Osteoblast (primary cell): ENCODE measurements around the gene BBX. TPM values are rescaled to one million over a fixed set of nuclear protein-coding genes. Genes with fewer than 3 reads are reported as not detected.
"Not testable (repeated sequence)": the region's sequence is repeated elsewhere in the genome, so short reads cannot be mapped to it uniquely, and the experiment has no call there.

Experiments used
- DNase-seq: peaks from one replicate; pipeline ENCODE4 v3.0.0; 2011; ENCODE audit warnings: low spot score, mixed read lengths; ENCODE audit not compliant: insufficient read length; ENCODE audit errors: missing footprints
- H2AFZ ChIP-seq: 2 replicates; pipeline ENCODE4 v1.6.0; 2011; ENCODE audit warnings: mild to moderate bottlenecking, low read length
- H3K27ac ChIP-seq: 2 replicates; pipeline ENCODE4 v1.5.1; 2011; ENCODE audit warnings: mild to moderate bottlenecking, low read depth, low read length, moderate library complexity
- H3K27me3 ChIP-seq: 2 replicates; pipeline ENCODE4 v1.6.0; 2012; ENCODE audit warnings: mild to moderate bottlenecking, control low read depth, inconsistent platforms, low read length, moderate library complexity; ENCODE audit not compliant: insufficient read depth
- H3K36me3 ChIP-seq: 2 replicates; pipeline ENCODE4 v1.5.1; 2011; ENCODE audit warnings: mild to moderate bottlenecking, low read length, control low read depth, moderate library complexity; ENCODE audit not compliant: insufficient read depth
- H3K4me1 ChIP-seq: 2 replicates; pipeline ENCODE4 v1.5.1; 2011; ENCODE audit warnings: mild to moderate bottlenecking, low read length, control low read depth, moderate library complexity; ENCODE audit not compliant: insufficient read depth
- H3K4me2 ChIP-seq: 2 replicates; pipeline ENCODE4 v1.6.0; 2011; ENCODE audit warnings: mild to moderate bottlenecking, low read length; ENCODE audit not compliant: insufficient read depth
- H3K4me3 ChIP-seq: fragments of 200-600 bp; sonication (generic); 3 replicates; pipeline ENCODE4 v1.5.1; 2012; ENCODE audit warnings: mild to moderate bottlenecking, low read length, inconsistent platforms; ENCODE audit not compliant: insufficient read depth
- H3K79me2 ChIP-seq: 2 replicates; pipeline ENCODE4 v1.6.0; 2012; ENCODE audit warnings: mild to moderate bottlenecking, low read length, control low read depth, inconsistent platforms; ENCODE audit not compliant: insufficient read depth
- H3K9me3 ChIP-seq: 2 replicates; pipeline ENCODE4 v1.5.1; 2011; ENCODE audit warnings: low read depth, low read length, control low read depth
- H4K20me1 ChIP-seq: 2 replicates; pipeline ENCODE4 v1.6.0; 2012; ENCODE audit warnings: mild to moderate bottlenecking, low read length, control low read depth; ENCODE audit not compliant: insufficient read depth
- total RNA-seq: library from RNA; depleted of rRNA; stranded (reverse); fragments of >200 nt; gene quantifications from 2 replicates; pipeline ENCODE4 v1.2.3, GENCODE V29; 2012
- TF ChIP-seq, protein P1 (sequence below): IDR thresholded peaks from 2 replicates; pipeline ENCODE4 v1.5.1; 2011; ENCODE audit warnings: mild to moderate bottlenecking, low read depth, low read length, moderate library complexity; ENCODE audit errors: extremely low read depth

Gene BBX
- total RNA-seq, 1 donor, result 66.6 TPM

DNA sequence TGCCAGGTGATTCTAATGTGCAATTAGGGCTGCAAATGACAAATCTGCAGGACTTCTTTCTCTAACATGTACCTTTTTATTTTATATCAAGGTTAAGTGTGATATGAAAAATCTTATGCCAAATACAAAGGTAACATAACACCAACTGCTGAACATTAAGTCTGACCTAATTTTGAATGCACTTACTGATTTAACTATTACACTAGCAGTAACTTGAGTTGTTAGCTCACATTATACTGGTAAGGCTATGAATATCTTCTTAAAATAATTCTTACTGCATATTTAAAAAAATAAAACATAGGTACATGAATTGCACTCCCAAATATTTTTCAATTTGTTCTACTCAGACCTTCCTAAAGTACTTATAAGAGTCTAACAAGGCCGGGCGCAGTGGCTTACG is 308.8 kb downstream of the BBX start:
- H3K4me2 ChIP-seq, result no peak overlapping the region
- no peaks in the 10 kb centered on the region for H4K20me1 ChIP-seq

DNA sequence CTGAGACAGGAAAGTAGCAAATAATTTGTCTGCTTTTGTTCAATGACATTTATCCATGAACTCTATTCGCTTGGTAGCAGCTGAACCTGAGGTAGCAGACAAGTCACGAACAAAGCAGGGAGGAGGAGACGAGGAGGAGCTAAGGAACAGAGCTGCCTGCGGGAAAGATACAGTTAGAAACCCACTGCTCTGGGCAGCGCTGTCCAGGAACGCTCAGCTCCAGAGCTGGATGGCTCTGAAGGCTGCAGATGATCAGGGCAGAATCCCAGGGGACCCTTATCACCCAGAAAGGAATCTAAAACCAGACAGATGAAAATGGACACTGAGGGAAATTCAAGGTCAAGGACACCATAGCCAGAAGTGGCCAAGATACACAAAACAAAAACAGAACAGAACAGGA is 310.3 kb downstream of the BBX start:
- no peaks in the 10 kb centered on the region for H3K4me1 ChIP-seq
- peak; percentile 29 for DNase-seq
- H3K79me2 ChIP-seq, result no peaks in the 10 kb centered on the region
- no peak overlapping the region for H3K4me3 ChIP-seq
- no peak overlapping the region for H2AFZ ChIP-seq
- no peaks in the 10 kb centered on the region for H4K20me1 ChIP-seq
- H3K9me3 ChIP-seq, result no peaks in the 10 kb centered on the region
- H3K36me3 ChIP-seq, result no peaks in the 10 kb centered on the region
- TF ChIP-seq, protein P1, sequence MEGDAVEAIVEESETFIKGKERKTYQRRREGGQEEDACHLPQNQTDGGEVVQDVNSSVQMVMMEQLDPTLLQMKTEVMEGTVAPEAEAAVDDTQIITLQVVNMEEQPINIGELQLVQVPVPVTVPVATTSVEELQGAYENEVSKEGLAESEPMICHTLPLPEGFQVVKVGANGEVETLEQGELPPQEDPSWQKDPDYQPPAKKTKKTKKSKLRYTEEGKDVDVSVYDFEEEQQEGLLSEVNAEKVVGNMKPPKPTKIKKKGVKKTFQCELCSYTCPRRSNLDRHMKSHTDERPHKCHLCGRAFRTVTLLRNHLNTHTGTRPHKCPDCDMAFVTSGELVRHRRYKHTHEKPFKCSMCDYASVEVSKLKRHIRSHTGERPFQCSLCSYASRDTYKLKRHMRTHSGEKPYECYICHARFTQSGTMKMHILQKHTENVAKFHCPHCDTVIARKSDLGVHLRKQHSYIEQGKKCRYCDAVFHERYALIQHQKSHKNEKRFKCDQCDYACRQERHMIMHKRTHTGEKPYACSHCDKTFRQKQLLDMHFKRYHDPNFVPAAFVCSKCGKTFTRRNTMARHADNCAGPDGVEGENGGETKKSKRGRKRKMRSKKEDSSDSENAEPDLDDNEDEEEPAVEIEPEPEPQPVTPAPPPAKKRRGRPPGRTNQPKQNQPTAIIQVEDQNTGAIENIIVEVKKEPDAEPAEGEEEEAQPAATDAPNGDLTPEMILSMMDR, result no peak
- H3K4me2 ChIP-seq, result no peak overlapping the region
- H3K27me3 ChIP-seq, result no peaks in the 10 kb centered on the region
- no peak overlapping the region for H3K27ac ChIP-seq

More for the DNA sequence above, 308.8 kb downstream of the BBX start:
- Histone ChIP-seq H3K9me3 (no peaks in the 10 kb centered on the region), H3K36me3 (no peaks in the 10 kb centered on the region), H3K4me3 (no peak overlapping the region), H3K27ac (no peak overlapping the region), H3K79me2 (no peaks in the 10 kb centered on the region), H3K4me1 (no peaks in the 10 kb centered on the region), H2AFZ (no peak overlapping the region), H3K27me3 (no peaks in the 10 kb centered on the region)
- TF ChIP-seq, protein P1, result no peak
- no peak for DNase-seq

DNA sequence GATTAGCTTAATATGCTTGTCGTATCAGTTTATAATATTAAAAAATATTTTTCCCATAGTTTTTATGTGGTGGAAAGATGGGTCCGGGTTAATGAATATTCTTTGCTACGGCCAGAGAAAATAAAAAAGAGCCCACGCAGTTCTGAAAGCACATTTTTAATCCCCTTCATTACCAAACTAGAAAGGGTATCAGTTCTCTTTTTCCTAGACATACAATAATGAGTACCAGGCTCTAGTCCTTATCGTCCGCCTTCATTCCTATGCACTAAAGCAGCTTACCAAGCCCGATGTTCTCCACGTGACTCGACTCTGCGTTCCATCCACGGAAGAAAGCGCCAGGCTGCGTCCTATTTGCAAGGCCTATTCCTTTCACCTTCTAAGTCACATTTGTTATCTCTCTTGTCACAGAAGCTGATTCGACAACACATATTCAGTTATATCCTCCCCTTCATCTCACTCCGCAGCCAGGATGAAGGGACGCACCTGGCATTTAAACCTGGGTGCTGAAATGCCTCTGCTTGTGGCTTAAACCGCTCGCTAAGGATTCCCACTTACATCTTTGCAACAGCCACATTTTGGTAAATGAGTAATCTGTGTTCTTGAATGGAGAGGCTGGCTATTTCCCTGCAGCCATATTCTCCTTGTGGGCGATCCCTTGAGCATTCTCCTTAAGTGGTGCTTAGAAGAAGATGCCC is 311.1 kb downstream of the BBX start:
- H3K79me2 ChIP-seq, result no peaks in the 10 kb centered on the region
- H3K4me3 ChIP-seq, result no peak overlapping the region
- no peaks in the 10 kb centered on the region for H3K4me1 ChIP-seq
- H2AFZ ChIP-seq, result no peak overlapping the region
- H3K27ac ChIP-seq, result no peak overlapping the region
- TF ChIP-seq, protein P1, result no peak
- no peaks in the 10 kb centered on the region for H3K9me3 ChIP-seq
- H4K20me1 ChIP-seq, result no peaks in the 10 kb centered on the region
- no peaks in the 10 kb centered on the region for H3K36me3 ChIP-seq
- H3K27me3 ChIP-seq, result no peaks in the 10 kb centered on the region
- peak; percentile 23 for DNase-seq
- no peak overlapping the region for H3K4me2 ChIP-seq

DNA sequence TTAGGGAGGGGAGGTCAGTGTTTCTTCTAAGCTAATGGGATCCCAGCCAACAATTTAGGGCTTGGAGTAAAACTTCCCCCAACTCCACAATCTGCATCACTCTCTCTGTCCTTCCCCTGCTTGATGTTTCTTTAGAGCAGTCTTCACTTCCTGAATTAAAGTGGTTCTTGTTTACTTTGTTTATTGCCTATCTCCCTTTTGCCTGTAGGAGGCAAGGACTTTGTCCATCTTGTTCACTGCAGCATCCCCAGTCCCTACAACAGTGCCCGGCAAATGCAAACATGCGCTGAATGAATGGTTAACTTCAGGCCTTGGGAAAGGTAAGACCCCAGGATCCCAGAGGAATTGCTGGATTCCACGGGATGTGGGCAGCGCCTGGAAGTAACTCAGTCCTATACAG is 312.2 kb downstream of the BBX start:
- not testable (repeated sequence) for H4K20me1 ChIP-seq, H2AFZ ChIP-seq, H3K27ac ChIP-seq, H3K79me2 ChIP-seq, H3K9me3 ChIP-seq, H3K36me3 ChIP-seq, H3K4me1 ChIP-seq, H3K27me3 ChIP-seq, H3K4me2 ChIP-seq, H3K4me3 ChIP-seq, DNase-seq
